Adrenal gland (tissue), 5 donors: ENCODE data around the gene CIBAR2.

ENCODE experiments used
- POLR2A ChIP-seq, 2 donors: fragments of 450-650 bp; IDR thresholded peaks; one replicate each; pipeline ENCODE4 v1.6.1; 2017; ENCODE audit warnings: antibody characterized with exemption in 2 of 2, mild to moderate bottlenecking in 2 of 2, moderate library complexity in 1 of 2
- TF ChIP-seq, protein P1 (sequence below), 6 experiments: fragments of 450-650 bp in 4 of 6; fragments of 200-600 bp in 2 of 6; sonication (generic) in 1 of 6; IDR thresholded peaks; 1 replicate in 5 of 6; 2 replicates in 1 of 6; pipeline versions ENCODE4 v1.5.1 to v1.8.0; 2016 to 2021; ENCODE audit warnings: antibody characterized with exemption in 6 of 6, mild to moderate bottlenecking in 2 of 6, moderate library complexity in 1 of 6
- donor health status: DM: no; HTN: no; CAD: no.

DNA sequence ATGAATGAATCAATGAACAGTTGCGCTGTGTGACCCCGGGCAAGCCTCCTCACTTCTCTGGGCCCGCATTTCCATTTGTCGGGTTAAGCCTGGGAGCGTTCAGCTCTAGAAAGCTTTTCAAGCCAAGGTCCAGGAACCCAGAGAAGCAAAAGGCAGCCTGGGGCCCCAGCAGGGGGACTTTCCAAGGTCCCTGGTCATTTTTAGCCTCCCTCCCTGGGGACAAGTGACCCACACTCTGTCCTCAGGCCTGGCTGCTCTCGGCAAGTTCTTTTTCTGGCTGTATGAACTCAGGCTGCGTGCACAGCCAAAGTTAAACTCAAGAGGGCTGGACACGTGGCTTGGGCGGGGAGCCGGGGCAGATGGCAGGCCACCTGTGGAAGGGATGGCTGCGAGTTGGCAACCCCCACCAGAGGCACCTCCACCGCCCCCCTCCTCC is 41.4 kb upstream of the CIBAR2 start:
- no peak for TF ChIP-seq POLR2A (IDR thresholded peaks at IDR 0.05)
- TF ChIP-seq, protein P1, sequence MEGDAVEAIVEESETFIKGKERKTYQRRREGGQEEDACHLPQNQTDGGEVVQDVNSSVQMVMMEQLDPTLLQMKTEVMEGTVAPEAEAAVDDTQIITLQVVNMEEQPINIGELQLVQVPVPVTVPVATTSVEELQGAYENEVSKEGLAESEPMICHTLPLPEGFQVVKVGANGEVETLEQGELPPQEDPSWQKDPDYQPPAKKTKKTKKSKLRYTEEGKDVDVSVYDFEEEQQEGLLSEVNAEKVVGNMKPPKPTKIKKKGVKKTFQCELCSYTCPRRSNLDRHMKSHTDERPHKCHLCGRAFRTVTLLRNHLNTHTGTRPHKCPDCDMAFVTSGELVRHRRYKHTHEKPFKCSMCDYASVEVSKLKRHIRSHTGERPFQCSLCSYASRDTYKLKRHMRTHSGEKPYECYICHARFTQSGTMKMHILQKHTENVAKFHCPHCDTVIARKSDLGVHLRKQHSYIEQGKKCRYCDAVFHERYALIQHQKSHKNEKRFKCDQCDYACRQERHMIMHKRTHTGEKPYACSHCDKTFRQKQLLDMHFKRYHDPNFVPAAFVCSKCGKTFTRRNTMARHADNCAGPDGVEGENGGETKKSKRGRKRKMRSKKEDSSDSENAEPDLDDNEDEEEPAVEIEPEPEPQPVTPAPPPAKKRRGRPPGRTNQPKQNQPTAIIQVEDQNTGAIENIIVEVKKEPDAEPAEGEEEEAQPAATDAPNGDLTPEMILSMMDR (IDR thresholded peaks at IDR 0.05), result no peak
